HEK293 (cell line): ENCODE measurements around the gene C1orf174.

Experiments used
- HIC1 ChIP-seq: fragments of 450-650 bp; formaldehyde crosslinking; IDR thresholded peaks from 2 replicates; pipeline ENCODE4 v1.5.1; 2016; ENCODE audit warnings: missing biosample characterization, missing genetic modification characterization
- KLF16 ChIP-seq: fragments of 450-650 bp; formaldehyde crosslinking; IDR thresholded peaks from 2 replicates; pipeline ENCODE4 v1.5.1; 2017; ENCODE audit warnings: missing biosample characterization, missing genetic modification characterization
- KLF8 ChIP-seq: fragments of 450-650 bp; formaldehyde crosslinking; IDR thresholded peaks from 2 replicates; pipeline ENCODE4 v1.5.1; 2016; ENCODE audit warnings: missing biosample characterization, missing genetic modification characterization
- PRDM1 ChIP-seq: fragments of 450-650 bp; formaldehyde crosslinking; IDR thresholded peaks from 2 replicates; pipeline ENCODE4; 2016; ENCODE audit warnings: missing biosample characterization, missing genetic modification characterization
- SCRT1 ChIP-seq: fragments of 450-650 bp; formaldehyde crosslinking; IDR thresholded peaks from 2 replicates; pipeline ENCODE4 v1.5.1; 2016; ENCODE audit warnings: missing biosample characterization, missing genetic modification characterization, borderline replicate concordance
- SETDB1 ChIP-seq: IDR thresholded peaks from one replicate; pipeline ENCODE4 v1.6.1; 2017; ENCODE audit warnings: mild to moderate bottlenecking, low read length, moderate library complexity, mixed read lengths; ENCODE audit not compliant: insufficient read length
- TCF7L2 ChIP-seq: IDR thresholded peaks from 2 replicates; pipeline ENCODE4 v1.6.1; 2011; ENCODE audit warnings: low read depth, mild to moderate bottlenecking, inconsistent platforms, low read length, moderate library complexity, borderline replicate concordance
- ZBTB17 ChIP-seq: fragments of 450-650 bp; formaldehyde crosslinking; IDR thresholded peaks from 2 replicates; pipeline ENCODE4 v1.5.1; 2016; ENCODE audit warnings: missing biosample characterization, missing genetic modification characterization
- ZBTB8A ChIP-seq: fragments of 450-650 bp; formaldehyde crosslinking; IDR thresholded peaks from 2 replicates; pipeline ENCODE4 v1.5.1; 2016; ENCODE audit warnings: missing biosample characterization, missing genetic modification characterization
- ZFP3 ChIP-seq: fragments of 450-650 bp; formaldehyde crosslinking; IDR thresholded peaks from 2 replicates; pipeline ENCODE4 v1.5.1; 2016; ENCODE audit warnings: low read depth, missing biosample characterization, missing genetic modification characterization
- ZNF114 ChIP-seq: fragments of 450-650 bp; formaldehyde crosslinking; IDR thresholded peaks from 2 replicates; pipeline ENCODE4 v1.5.0; 2017; ENCODE audit warnings: missing biosample characterization, missing genetic modification characterization
- ZNF184 ChIP-seq: fragments of 450-650 bp; IDR thresholded peaks from 2 replicates; pipeline ENCODE4 v1.5.1; 2018; ENCODE audit warnings: missing biosample characterization, mild to moderate bottlenecking, missing genetic modification characterization
- ZNF239 ChIP-seq: fragments of 450-650 bp; formaldehyde crosslinking; IDR thresholded peaks from 2 replicates; pipeline ENCODE4 v1.5.1; 2016; ENCODE audit warnings: missing biosample characterization, missing genetic modification characterization
- ZNF280C ChIP-seq: fragments of 450-650 bp; formaldehyde crosslinking; IDR thresholded peaks from 2 replicates; pipeline ENCODE4 v1.5.1; 2016; ENCODE audit warnings: missing biosample characterization, missing genetic modification characterization
- ZNF354C ChIP-seq: fragments of 450-650 bp; formaldehyde crosslinking; IDR thresholded peaks from 2 replicates; pipeline ENCODE4 v1.5.1; 2016; ENCODE audit warnings: missing biosample characterization, missing genetic modification characterization, low read depth, borderline replicate concordance
- ZNF398 ChIP-seq: fragments of 450-650 bp; formaldehyde crosslinking; IDR thresholded peaks from 2 replicates; pipeline ENCODE4 v1.5.1; 2017; ENCODE audit warnings: missing biosample characterization, missing genetic modification characterization
- ZNF48 ChIP-seq: fragments of 450-650 bp; formaldehyde crosslinking; IDR thresholded peaks from 2 replicates; pipeline ENCODE4 v1.5.1; 2016; ENCODE audit warnings: missing biosample characterization, missing genetic modification characterization
- ZNF529 ChIP-seq: fragments of 450-650 bp; formaldehyde crosslinking; IDR thresholded peaks from 2 replicates; pipeline ENCODE4 v1.5.1; 2017; ENCODE audit warnings: missing genetic modification characterization, missing biosample characterization; ENCODE audit not compliant: insufficient replicate concordance
- ZNF596 ChIP-seq: fragments of 450-650 bp; IDR thresholded peaks from 2 replicates; pipeline ENCODE4 v1.5.0; 2018; ENCODE audit warnings: missing biosample characterization, mild to moderate bottlenecking, missing genetic modification characterization, moderate library complexity
- ZNF621 ChIP-seq: fragments of 450-650 bp; formaldehyde crosslinking; IDR thresholded peaks from 2 replicates; pipeline ENCODE4 v1.5.1; 2017; ENCODE audit warnings: missing biosample characterization, missing genetic modification characterization
- ZNF654 ChIP-seq: fragments of 450-650 bp; formaldehyde crosslinking; IDR thresholded peaks from 2 replicates; pipeline ENCODE4 v1.5.1; 2016; ENCODE audit warnings: low read depth, missing biosample characterization, missing genetic modification characterization
- ZNF660 ChIP-seq: fragments of 450-650 bp; IDR thresholded peaks from 2 replicates; pipeline ENCODE4 v1.5.1; 2018; ENCODE audit warnings: missing biosample characterization, mild to moderate bottlenecking, missing genetic modification characterization
- ZNF707 ChIP-seq: fragments of 450-650 bp; formaldehyde crosslinking; IDR thresholded peaks from 2 replicates; pipeline ENCODE4 v1.5.1; 2016; ENCODE audit warnings: missing biosample characterization, missing genetic modification characterization
- ZNF791 ChIP-seq: fragments of 450-650 bp; formaldehyde crosslinking; IDR thresholded peaks from 2 replicates; pipeline ENCODE4 v1.5.1; 2016; ENCODE audit warnings: missing biosample characterization, missing genetic modification characterization
- TF ChIP-seq, protein P1 (sequence below): fragments of 450-650 bp; formaldehyde crosslinking; IDR thresholded peaks from 2 replicates; pipeline ENCODE4 v1.5.1; 2016; ENCODE audit warnings: missing biosample characterization, missing genetic modification characterization, borderline replicate concordance
- TF ChIP-seq, protein P2 (sequence below): fragments of 450-650 bp; formaldehyde crosslinking; IDR thresholded peaks from 2 replicates; pipeline ENCODE4 v1.5.1; 2016; ENCODE audit warnings: missing biosample characterization, missing genetic modification characterization

C1orf174 gene

DNA sequence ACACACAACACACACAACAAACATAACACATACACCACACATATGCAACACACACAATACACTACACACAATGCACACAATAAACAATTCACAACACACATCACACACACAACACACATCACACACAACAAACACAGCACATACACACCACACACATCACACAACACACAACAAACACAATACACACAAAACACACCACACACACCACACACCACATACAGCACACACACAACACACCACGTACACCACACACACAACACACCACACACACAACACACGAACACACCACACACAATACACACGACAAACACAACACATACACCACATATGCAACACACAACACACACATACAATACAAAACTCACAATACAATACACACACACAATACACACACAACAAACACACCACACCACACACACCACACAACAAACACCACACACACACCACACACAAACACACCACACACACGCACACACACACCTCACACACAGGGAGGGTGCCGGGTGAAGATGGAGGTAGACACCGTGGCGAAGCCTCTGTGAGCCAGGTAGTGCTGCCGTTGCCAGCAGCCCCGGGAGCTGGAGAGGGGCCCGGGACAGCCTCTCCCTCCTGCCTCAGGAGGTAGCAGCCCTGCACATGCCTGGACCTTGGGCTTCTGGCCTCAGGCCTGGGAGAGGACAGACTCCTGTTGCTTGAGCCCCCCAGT, 30.4 kb upstream of the C1orf174 start (continued):
- TF ChIP-seq ZNF280C (tag by site-specific recombination): no peak
- TF ChIP-seq ZNF654: no peak
- no peak for TF ChIP-seq KLF16 (tag by site-specific recombination)
- no peak for TF ChIP-seq ZNF707 (tag by site-specific recombination)
- 0 out of 2 replicates have a peak, but pooled peaks have one; percentile 90 for TF ChIP-seq ZNF114 (tag by site-specific recombination)
- TF ChIP-seq, protein P1, sequence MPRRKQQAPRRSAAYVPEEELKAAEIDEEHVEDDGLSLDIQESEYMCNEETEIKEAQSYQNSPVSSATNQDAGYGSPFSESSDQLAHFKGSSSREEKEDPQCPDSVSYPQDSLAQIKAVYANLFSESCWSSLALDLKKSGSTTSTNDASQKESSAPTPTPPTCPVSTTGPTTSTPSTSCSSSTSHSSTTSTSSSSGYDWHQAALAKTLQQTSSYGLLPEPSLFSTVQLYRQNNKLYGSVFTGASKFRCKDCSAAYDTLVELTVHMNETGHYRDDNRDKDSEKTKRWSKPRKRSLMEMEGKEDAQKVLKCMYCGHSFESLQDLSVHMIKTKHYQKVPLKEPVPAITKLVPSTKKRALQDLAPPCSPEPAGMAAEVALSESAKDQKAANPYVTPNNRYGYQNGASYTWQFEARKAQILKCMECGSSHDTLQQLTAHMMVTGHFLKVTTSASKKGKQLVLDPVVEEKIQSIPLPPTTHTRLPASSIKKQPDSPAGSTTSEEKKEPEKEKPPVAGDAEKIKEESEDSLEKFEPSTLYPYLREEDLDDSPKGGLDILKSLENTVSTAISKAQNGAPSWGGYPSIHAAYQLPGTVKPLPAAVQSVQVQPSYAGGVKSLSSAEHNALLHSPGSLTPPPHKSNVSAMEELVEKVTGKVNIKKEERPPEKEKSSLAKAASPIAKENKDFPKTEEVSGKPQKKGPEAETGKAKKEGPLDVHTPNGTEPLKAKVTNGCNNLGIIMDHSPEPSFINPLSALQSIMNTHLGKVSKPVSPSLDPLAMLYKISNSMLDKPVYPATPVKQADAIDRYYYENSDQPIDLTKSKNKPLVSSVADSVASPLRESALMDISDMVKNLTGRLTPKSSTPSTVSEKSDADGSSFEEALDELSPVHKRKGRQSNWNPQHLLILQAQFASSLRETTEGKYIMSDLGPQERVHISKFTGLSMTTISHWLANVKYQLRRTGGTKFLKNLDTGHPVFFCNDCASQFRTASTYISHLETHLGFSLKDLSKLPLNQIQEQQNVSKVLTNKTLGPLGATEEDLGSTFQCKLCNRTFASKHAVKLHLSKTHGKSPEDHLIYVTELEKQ (tag by site-specific recombination): no peak
- TF ChIP-seq, protein P2, sequence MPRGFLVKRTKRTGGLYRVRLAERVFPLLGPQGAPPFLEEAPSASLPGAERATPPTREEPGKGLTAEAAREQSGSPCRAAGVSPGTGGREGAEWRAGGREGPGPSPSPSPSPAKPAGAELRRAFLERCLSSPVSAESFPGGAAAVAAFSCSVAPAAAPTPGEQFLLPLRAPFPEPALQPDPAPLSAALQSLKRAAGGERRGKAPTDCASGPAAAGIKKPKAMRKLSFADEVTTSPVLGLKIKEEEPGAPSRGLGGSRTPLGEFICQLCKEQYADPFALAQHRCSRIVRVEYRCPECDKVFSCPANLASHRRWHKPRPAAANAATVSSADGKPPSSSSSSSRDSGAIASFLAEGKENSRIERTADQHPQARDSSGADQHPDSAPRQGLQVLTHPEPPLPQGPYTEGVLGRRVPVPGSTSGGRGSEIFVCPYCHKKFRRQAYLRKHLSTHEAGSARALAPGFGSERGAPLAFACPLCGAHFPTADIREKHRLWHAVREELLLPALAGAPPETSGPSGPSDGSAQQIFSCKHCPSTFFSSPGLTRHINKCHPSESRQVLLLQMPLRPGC: no peak
- no peak for TF ChIP-seq ZNF184 (tag by site-specific recombination)
- TF ChIP-seq ZNF48 (tag by site-specific recombination): no peak
- no peak for TF ChIP-seq ZBTB17 (tag by site-specific recombination)
- TF ChIP-seq PRDM1 (tag by site-specific recombination): no peak
- peak; percentile 85; the same call in 1 of the 2 replicates for TF ChIP-seq ZNF621 (tag by site-specific recombination)
- TF ChIP-seq ZBTB8A (tag by site-specific recombination): no peak
- no peak for TF ChIP-seq ZNF791
- no peak for TF ChIP-seq ZNF529 (tag by site-specific recombination)
- TF ChIP-seq SETDB1: no peak
- no peak for TF ChIP-seq ZNF398 (tag by site-specific recombination)
- no peak for TF ChIP-seq ZNF596
- TF ChIP-seq HIC1 (tag by site-specific recombination): no peak
- peak; percentile 15; the same call in 1 of the 2 replicates for TF ChIP-seq ZNF239
- no peak for TF ChIP-seq ZNF660 (tag by site-specific recombination)
- TF ChIP-seq SCRT1 (tag by site-specific recombination): no peak
- no peak; the same call in 1 of the 2 replicates for TF ChIP-seq ZNF354C (tag by site-specific recombination)
- TF ChIP-seq TCF7L2: no peak
- TF ChIP-seq ZFP3: no peak
- TF ChIP-seq KLF8 (tag by site-specific recombination): no peak
